PC-9 (cell line): ENCODE data around the gene RAB3GAP2. TPM values are rescaled to one million over a fixed set of nuclear protein-coding genes. Genes with fewer than 3 reads are reported as not detected.

Experiments
- BruUV-seq: library from RNA; stranded (reverse); fragments of 400-500 nt; replicated peaks from 2 replicates; lab custom pipeline; 2021; lab: Mats Ljungman, UMichigan
- CTCF ChIA-PET: fragments of 300-600 bp; sonication (Branson Sonifier 250); formaldehyde crosslinking; loops from one replicate; lab custom pipeline; 2022; ENCODE audit warnings: antibody characterized with exemption; lab: Charles Lee
- POLR2A ChIA-PET: fragments of 300-600 bp; sonication (Branson Sonifier 250); formaldehyde crosslinking; loops from one replicate; lab custom pipeline; 2022; ENCODE audit warnings: antibody characterized with exemption; ENCODE audit not compliant: unreplicated experiment; lab: Charles Lee
- DNase-seq, 2 experiments: peaks; one replicate each; pipeline versions ENCODE4 v3.0.0 to v3.0.0-alpha.2; 2015 to 2022; ENCODE audit warnings: mixed read lengths in 1 of 2
- H2AFZ ChIP-seq: fragments of 200-600 bp; sonication (generic); 2 replicates; pipeline ENCODE4 v1.8.1; 2017; ENCODE audit warnings: antibody characterized with exemption
- H3F3A ChIP-seq: fragments of 200-600 bp; sonication (generic); 2 replicates; pipeline ENCODE4 v1.8.1; 2017; ENCODE audit warnings: antibody characterized with exemption, mild to moderate bottlenecking, low read depth; ENCODE audit not compliant: insufficient read depth
- H3K27ac ChIP-seq: fragments of 200-600 bp; sonication (generic); 2 replicates; pipeline ENCODE4 v1.6.1; 2016; ENCODE audit warnings: mixed run types
- H3K27me3 ChIP-seq: fragments of 200-600 bp; sonication (generic); 2 replicates; pipeline ENCODE4 v1.6.1; 2016; ENCODE audit warnings: low read depth, mixed run types; ENCODE audit not compliant: insufficient read depth
- H3K36me3 ChIP-seq: fragments of 200-600 bp; sonication (generic); 2 replicates; pipeline ENCODE4 v1.6.1; 2016; ENCODE audit warnings: low read depth, mixed run types
- H3K4me1 ChIP-seq: fragments of 200-600 bp; sonication (generic); replicated peaks from 2 replicates; pipeline ENCODE4 v1.6.1; 2016; ENCODE audit warnings: mixed run types; ENCODE audit not compliant: insufficient read depth
- H3K4me2 ChIP-seq: fragments of 200-600 bp; sonication (generic); 2 replicates; pipeline ENCODE4 v1.6.1; 2017; ENCODE audit warnings: mixed run types
- H3K4me3 ChIP-seq: fragments of 200-600 bp; sonication (generic); 2 replicates; pipeline ENCODE4 v1.6.1; 2016; ENCODE audit warnings: mixed run types
- H3K79me2 ChIP-seq: fragments of 200-600 bp; sonication (generic); 2 replicates; pipeline ENCODE4 v1.6.1; 2017; ENCODE audit warnings: low read depth, mixed run types
- H3K9me2 ChIP-seq: fragments of 200-600 bp; sonication (generic); 2 replicates; pipeline ENCODE4 v1.8.1; 2017; ENCODE audit warnings: mild to moderate bottlenecking; ENCODE audit not compliant: insufficient read depth
- H3K9me3 ChIP-seq: fragments of 200-600 bp; sonication (generic); 2 replicates; pipeline ENCODE4 v1.8.1; 2016; ENCODE audit warnings: low read depth; ENCODE audit not compliant: insufficient read depth
- H4K20me1 ChIP-seq: fragments of 200-600 bp; sonication (generic); 2 replicates; pipeline ENCODE4 v1.8.1; 2017; ENCODE audit not compliant: insufficient read depth
- EZH2 ChIP-seq: fragments of 200-600 bp; sonication (generic); IDR thresholded peaks from 2 replicates; pipeline ENCODE4 v1.8.0; 2017; ENCODE audit warnings: antibody characterized with exemption, low read depth
- intact Hi-C: fragments of 100-400 bp; cut with micrococcal nuclease; formaldehyde crosslinking; loops from one replicate; pipeline ENCODE4 v1.10.0; 2022; ENCODE audit not compliant: unreplicated experiment
- total RNA-seq: library from RNA; stranded (reverse); gene quantifications from 2 replicates; pipeline ENCODE4 v1.2.3, GENCODE V29; 2021
- TF ChIP-seq, protein P1 (sequence below): fragments of 200-600 bp; sonication (generic); conservative IDR thresholded peaks from 2 replicates; pipeline ENCODE4 v1.6.1; 2017; ENCODE audit warnings: mixed run types, antibody characterized with exemption, mild to moderate bottlenecking, moderate library complexity

Gene RAB3GAP2
- total RNA-seq, 1 experiment from 2014 or later = 51.0 TPM

GRCh38 chr1:220149742-220150141 lies 122.5 kb downstream of the RAB3GAP2 start:
- no peak for DNase-seq
- H3K9me2 ChIP-seq = no peaks in the 10 kb centered on the region
- TF ChIP-seq, protein P1, sequence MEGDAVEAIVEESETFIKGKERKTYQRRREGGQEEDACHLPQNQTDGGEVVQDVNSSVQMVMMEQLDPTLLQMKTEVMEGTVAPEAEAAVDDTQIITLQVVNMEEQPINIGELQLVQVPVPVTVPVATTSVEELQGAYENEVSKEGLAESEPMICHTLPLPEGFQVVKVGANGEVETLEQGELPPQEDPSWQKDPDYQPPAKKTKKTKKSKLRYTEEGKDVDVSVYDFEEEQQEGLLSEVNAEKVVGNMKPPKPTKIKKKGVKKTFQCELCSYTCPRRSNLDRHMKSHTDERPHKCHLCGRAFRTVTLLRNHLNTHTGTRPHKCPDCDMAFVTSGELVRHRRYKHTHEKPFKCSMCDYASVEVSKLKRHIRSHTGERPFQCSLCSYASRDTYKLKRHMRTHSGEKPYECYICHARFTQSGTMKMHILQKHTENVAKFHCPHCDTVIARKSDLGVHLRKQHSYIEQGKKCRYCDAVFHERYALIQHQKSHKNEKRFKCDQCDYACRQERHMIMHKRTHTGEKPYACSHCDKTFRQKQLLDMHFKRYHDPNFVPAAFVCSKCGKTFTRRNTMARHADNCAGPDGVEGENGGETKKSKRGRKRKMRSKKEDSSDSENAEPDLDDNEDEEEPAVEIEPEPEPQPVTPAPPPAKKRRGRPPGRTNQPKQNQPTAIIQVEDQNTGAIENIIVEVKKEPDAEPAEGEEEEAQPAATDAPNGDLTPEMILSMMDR = no peak
- no peak for TF ChIP-seq EZH2
- no peaks in the 10 kb centered on the region for H3K4me1 ChIP-seq
- no peak overlapping the region for H3K4me3 ChIP-seq
- H3K36me3 ChIP-seq = peaks cover 27% of the 10 kb centered on the region; the same call in 1 of the 2 replicates
- POLR2A ChIA-PET = no interaction called here
- intact Hi-C loops = no loop called here
- H3F3A ChIP-seq = peaks cover 12% of the 10 kb centered on the region
- H3K27ac ChIP-seq = no peak overlapping the region
- no peaks in the 10 kb centered on the region for H3K79me2 ChIP-seq
- H2AFZ ChIP-seq = no peak overlapping the region
- no peaks in the 10 kb centered on the region for H3K9me3 ChIP-seq
- no peaks in the 10 kb centered on the region; the same call in 1 of the 2 replicates for H4K20me1 ChIP-seq
- H3K4me2 ChIP-seq = no peak overlapping the region
- BruUV-seq = no TSS peak
- CTCF ChIA-PET = no interaction called here
- H3K27me3 ChIP-seq = no peaks in the 10 kb centered on the region

GRCh38 chr1:220144051-220144450 lies 128.2 kb downstream of the RAB3GAP2 start:
- DNase-seq = no peak
- no peak for TF ChIP-seq EZH2
- TF ChIP-seq, protein P1 = no peak
- no peak overlapping the region for H3K4me3 ChIP-seq
- H3K4me2 ChIP-seq = no peak overlapping the region
- no TSS peak for BruUV-seq
- H3K27me3 ChIP-seq = no peaks in the 10 kb centered on the region
- H3F3A ChIP-seq = peaks cover 4% of the 10 kb centered on the region
- no peak overlapping the region for H3K27ac ChIP-seq
- H3K79me2 ChIP-seq = no peaks in the 10 kb centered on the region
- H2AFZ ChIP-seq = no peak overlapping the region
- intact Hi-C loops = no loop called here
- ChIA-PET CTCF (interaction anchor here (0.7 kb wide), 1 partner anchor 129 kb away, joined by 4 read pairs; no protein-coding TSS in a partner anchor), POLR2A (no interaction called here)
- H3K9me3 ChIP-seq = no peaks in the 10 kb centered on the region
- H3K36me3 ChIP-seq = peaks cover 30% of the 10 kb centered on the region
- no peaks in the 10 kb centered on the region for H3K9me2 ChIP-seq
- no peaks in the 10 kb centered on the region; the same call in 1 of the 2 replicates for H4K20me1 ChIP-seq
- H3K4me1 ChIP-seq = no peaks in the 10 kb centered on the region

- no peaks in the 10 kb centered on the region for H3K79me2 ChIP-seq
- no peaks in the 10 kb centered on the region for H3K27me3 ChIP-seq
- no peaks in the 10 kb centered on the region for H3K9me3 ChIP-seq
- no peak overlapping the region for H3K4me3 ChIP-seq
- DNase-seq = no peak
- ChIA-PET POLR2A (no interaction called here), CTCF (no interaction called here)
- H3K27ac ChIP-seq = no peak overlapping the region
- intact Hi-C loops = no loop called here
- BruUV-seq = no TSS peak
- no peak overlapping the region for H2AFZ ChIP-seq
- H3K9me2 ChIP-seq = no peaks in the 10 kb centered on the region
- H3K4me2 ChIP-seq = no peak overlapping the region
- peaks cover 35% of the 10 kb centered on the region for H3K36me3 ChIP-seq
- H3K4me1 ChIP-seq = no peaks in the 10 kb centered on the region
- H4K20me1 ChIP-seq = no peaks in the 10 kb centered on the region; the same call in 1 of the 2 replicates
- TF ChIP-seq EZH2 = no peak
- TF ChIP-seq, protein P1 = no peak
- no peaks in the 10 kb centered on the region for H3F3A ChIP-seq
These were observed 132.3 kb downstream of the RAB3GAP2 start for GRCh38 chr1:220139966-220140365.
